ENCODE results near the gene HTT-AS. TPM values are rescaled to one million over a fixed set of nuclear protein-coding genes. Genes with fewer than 3 reads are reported as not detected.
A peak's percentile ranks its signal among the peaks of the same experiment; 100 is the strongest.

The HTT-AS gene
- total RNA-seq, 5 donors from 2014 or later (not counting 1 experiment from before 2014, with no cell fraction given) = not detected

- Mint-ChIP-seq H3K27me3 (no peaks in the 10 kb centered on the region), H3K36me3 (peaks cover 16% of the 10 kb centered on the region), H3K27ac (no peak overlapping the region), H3K9me3 (no peaks in the 10 kb centered on the region), H3K4me1 (peaks cover 45 to 53% (median 53%) of the 10 kb centered on the region in 3 donors), H3K4me3 (no peak overlapping the region)
- POLR2A ChIA-PET = no interaction called here
- WGBS (ENCODE audit: insufficient coverage) = 97% methylated on average over 4 of the region's 6 CpGs
- Histone ChIP-seq H3K4me1 (ENCODE audit: control insufficient read depth in 1 of 2, extremely low read depth in 1 of 2, insufficient read depth in 2 of 2, low read length in 2 of 2) (peaks cover 4 to 11% of the 10 kb centered on the region in 2 experiments), H3K27ac (ENCODE audit: low read length) (no peak overlapping the region), H3K27me3 (replicated peaks in 1 of 2; ENCODE audit: control insufficient read depth in 2 of 2, extremely low read depth in 1 of 2, insufficient read depth in 2 of 2, low read length in 1 of 2) (no peaks in the 10 kb centered on the region), H3K9me3 (no peaks in the 10 kb centered on the region), H3K4me3 (ENCODE audit: control insufficient read depth in 1 of 2, extremely low read depth in 1 of 2, low read length in 1 of 2) (no peak overlapping the region), H3K36me3 (ENCODE audit: control insufficient read depth in 2 of 2, extremely low read depth in 1 of 2, insufficient read depth in 1 of 2, low read length in 1 of 2) (peaks cover 0 to 11% of the 10 kb centered on the region in 2 donors)
- ATAC-seq (replicated peaks in 1 of 4) = no peak
- no peak for DNase-seq
- CTCF ChIA-PET = no interaction called here
Observed at GRCh38 chr4:3082925-3083515, 8.7 kb upstream of the HTT-AS start.

- H3K27ac Mint-ChIP-seq = peak overlapping the region in 1 of 2 donors; percentile 34
- peak in 3 of 35 experiments; percentile 6 to 33 (median 22) for DNase-seq
- H3K4me3 Mint-ChIP-seq = no peak overlapping the region
- H3K36me3 Mint-ChIP-seq = peaks cover 8% of the 10 kb centered on the region
- ChIA-PET POLR2A (interaction anchor here in 1 of 2 donors (0.7 kb wide), 1 partner anchor 29 kb away, joined by 4 read pairs; no protein-coding TSS in a partner anchor), CTCF (no interaction called here)
- no peaks in the 10 kb centered on the region for H3K9me3 Mint-ChIP-seq
- no peaks in the 10 kb centered on the region for H3K27me3 Mint-ChIP-seq
- Histone ChIP-seq H3K27ac (ENCODE audit: low read length) (no peak overlapping the region), H3K4me1 (ENCODE audit: control insufficient read depth in 1 of 2, extremely low read depth in 1 of 2, insufficient read depth in 2 of 2, low read length in 2 of 2) (peaks cover 20 to 23% of the 10 kb centered on the region in 2 experiments), H3K27me3 (replicated peaks in 1 of 2; ENCODE audit: control insufficient read depth in 2 of 2, extremely low read depth in 1 of 2, insufficient read depth in 2 of 2, low read length in 1 of 2) (no peaks in the 10 kb centered on the region), H3K36me3 (ENCODE audit: control insufficient read depth in 2 of 2, extremely low read depth in 1 of 2, insufficient read depth in 1 of 2, low read length in 1 of 2) (no peaks in the 10 kb centered on the region), H3K9me3 (no peaks in the 10 kb centered on the region), H3K4me3 (ENCODE audit: control insufficient read depth in 1 of 2, extremely low read depth in 1 of 2, low read length in 1 of 2) (no peak overlapping the region)
- no peak for ATAC-seq (replicated peaks in 1 of 4)
- peaks cover 57 to 65% (median 61%) of the 10 kb centered on the region in 3 donors for H3K4me1 Mint-ChIP-seq
- WGBS (ENCODE audit: insufficient coverage) = 83% methylated on average over 4 of the region's 6 CpGs
Observed at GRCh38 chr4:3079694-3080123, 5.4 kb upstream of the HTT-AS start.

- POLR2A ChIA-PET = no interaction called here
- Histone ChIP-seq H3K4me3 (ENCODE audit: control insufficient read depth in 1 of 2, extremely low read depth in 1 of 2, low read length in 1 of 2) (no peak overlapping the region), H3K27ac (ENCODE audit: low read length) (no peak overlapping the region), H3K9me3 (no peaks in the 10 kb centered on the region), H3K36me3 (ENCODE audit: control insufficient read depth in 2 of 2, extremely low read depth in 1 of 2, insufficient read depth in 1 of 2, low read length in 1 of 2) (no peaks in the 10 kb centered on the region), H3K27me3 (replicated peaks in 1 of 2; ENCODE audit: control insufficient read depth in 2 of 2, extremely low read depth in 1 of 2, insufficient read depth in 2 of 2, low read length in 1 of 2) (no peaks in the 10 kb centered on the region), H3K4me1 (ENCODE audit: control insufficient read depth in 1 of 2, extremely low read depth in 1 of 2, insufficient read depth in 2 of 2, low read length in 2 of 2) (peaks cover 23 to 28% of the 10 kb centered on the region in 2 experiments)
- CTCF ChIA-PET = interaction anchor here in 1 of 2 donors (0.5 kb wide), 1 partner anchor 396 kb away, joined by 5 read pairs; no protein-coding TSS in a partner anchor
- H3K9me3 Mint-ChIP-seq = no peaks in the 10 kb centered on the region
- WGBS (ENCODE audit: insufficient coverage) = 71% methylated on average over 1 of the region's 2 CpGs
- H3K4me1 Mint-ChIP-seq = peaks cover 51 to 54% (median 51%) of the 10 kb centered on the region in 3 donors
- peaks cover 4% of the 10 kb centered on the region for H3K36me3 Mint-ChIP-seq
- H3K4me3 Mint-ChIP-seq = peak overlapping the region in 1 of 3 donors; percentile 13
- DNase-seq (no peak), ATAC-seq (replicated peaks in 1 of 4) (no peak)
- H3K27me3 Mint-ChIP-seq = no peaks in the 10 kb centered on the region
- peak overlapping the region in 1 of 2 donors; percentile 53 for H3K27ac Mint-ChIP-seq
Observed at GRCh38 chr4:3077796-3078195, 3.5 kb upstream of the HTT-AS start.

GRCh38 chr4:3075652-3075981 is 1.3 kb upstream of the HTT-AS start:
- ATAC-seq (replicated peaks in 1 of 4) (no peak), DNase-seq (no peak)
- Histone ChIP-seq H3K4me3 (ENCODE audit: control insufficient read depth in 1 of 2, extremely low read depth in 1 of 2, low read length in 1 of 2) (peak overlapping the region in 1 of 2 donors; percentile 71), H3K9me3 (no peaks in the 10 kb centered on the region), H3K27me3 (replicated peaks in 1 of 2; ENCODE audit: control insufficient read depth in 2 of 2, extremely low read depth in 1 of 2, insufficient read depth in 2 of 2, low read length in 1 of 2) (no peaks in the 10 kb centered on the region), H3K27ac (ENCODE audit: low read length) (no peak overlapping the region), H3K36me3 (ENCODE audit: control insufficient read depth in 2 of 2, extremely low read depth in 1 of 2, insufficient read depth in 1 of 2, low read length in 1 of 2) (no peaks in the 10 kb centered on the region), H3K4me1 (ENCODE audit: control insufficient read depth in 1 of 2, extremely low read depth in 1 of 2, insufficient read depth in 2 of 2, low read length in 2 of 2) (peaks cover 16 to 23% of the 10 kb centered on the region in 2 experiments)
- ChIA-PET POLR2A (no interaction called here), CTCF (interaction anchor here in 1 of 2 donors (0.5 kb wide), 1 partner anchor 38 kb away, joined by 4 read pairs; no protein-coding TSS in a partner anchor)
- whole genome bisulfite sequencing (ENCODE audit: insufficient coverage) = 13% methylated on average over 1 of the region's 8 CpGs
- no peaks in the 10 kb centered on the region for H3K9me3 Mint-ChIP-seq
- H3K4me3 Mint-ChIP-seq = peak overlapping the region; percentile 77 to 88 (median 83)
- H3K4me1 Mint-ChIP-seq = peaks cover 35 to 42% (median 36%) of the 10 kb centered on the region in 3 donors
- H3K27ac Mint-ChIP-seq = peak overlapping the region in 1 of 2 donors; percentile 22
- no peaks in the 10 kb centered on the region for H3K27me3 Mint-ChIP-seq
- peaks cover 4% of the 10 kb centered on the region for H3K36me3 Mint-ChIP-seq

- peaks cover 4% of the 10 kb centered on the region for H3K36me3 Mint-ChIP-seq
- ATAC-seq (replicated peaks in 1 of 4) (peak; percentile 14 to 26 (median 16)), DNase-seq (peak in 29 of 35 experiments; percentile 6 to 48 (median 16))
- H3K9me3 Mint-ChIP-seq = no peaks in the 10 kb centered on the region
- Histone ChIP-seq H3K27me3 (replicated peaks in 1 of 2; ENCODE audit: control insufficient read depth in 2 of 2, extremely low read depth in 1 of 2, insufficient read depth in 2 of 2, low read length in 1 of 2) (no peaks in the 10 kb centered on the region), H3K4me3 (ENCODE audit: control insufficient read depth in 1 of 2, extremely low read depth in 1 of 2, low read length in 1 of 2) (peak overlapping the region; percentile 71 to 86), H3K36me3 (ENCODE audit: control insufficient read depth in 2 of 2, extremely low read depth in 1 of 2, insufficient read depth in 1 of 2, low read length in 1 of 2) (no peaks in the 10 kb centered on the region), H3K27ac (ENCODE audit: low read length) (peak overlapping the region; percentile 67), H3K4me1 (ENCODE audit: control insufficient read depth in 1 of 2, extremely low read depth in 1 of 2, insufficient read depth in 2 of 2, low read length in 2 of 2) (peaks cover 16 to 23% of the 10 kb centered on the region in 2 experiments), H3K9me3 (no peaks in the 10 kb centered on the region)
- WGBS (ENCODE audit: insufficient coverage) = under 1% methylated on average over 50 of the region's 60 CpGs
- peak overlapping the region; percentile 44 to 52 for H3K27ac Mint-ChIP-seq
- ChIA-PET POLR2A (interaction anchor here in 1 of 2 donors (0.6 kb wide), 2 partner anchors 184 to 261 kb away, joined by 4 to 8 read pairs; no protein-coding TSS in a partner anchor), CTCF (interaction anchor here in 1 of 2 donors (0.5 kb wide), 1 partner anchor 38 kb away, joined by 4 read pairs; no protein-coding TSS in a partner anchor)
- H3K4me1 Mint-ChIP-seq = peaks cover 30 to 37% (median 33%) of the 10 kb centered on the region in 3 donors
- no peaks in the 10 kb centered on the region for H3K27me3 Mint-ChIP-seq
- H3K4me3 Mint-ChIP-seq = peak overlapping the region; percentile 77 to 88 (median 83)
Observed at GRCh38 chr4:3074846-3075651, 711 bp upstream of the HTT-AS start.

All from T-cell (primary cell).